ENCODE data around the gene LAMC3. TPM values are rescaled to one million over a fixed set of nuclear protein-coding genes. Genes with fewer than 3 reads are reported as not detected.
"Not testable (repeated sequence)": the region's sequence is repeated elsewhere in the genome, so short reads cannot be mapped to it uniquely, and the experiment has no call there.

LAMC3 gene
- total RNA-seq, 1 donor from 2014 or later: 0.03 TPM

- DNase-seq (no peak), ATAC-seq (ENCODE audit: poor library complexity) (no peak)
- intact Hi-C loops (cut with DNase I): no loop called here
These were observed 19.1 kb upstream of the LAMC3 start for GRCh38 chr9:130989891-130990290.

DNA sequence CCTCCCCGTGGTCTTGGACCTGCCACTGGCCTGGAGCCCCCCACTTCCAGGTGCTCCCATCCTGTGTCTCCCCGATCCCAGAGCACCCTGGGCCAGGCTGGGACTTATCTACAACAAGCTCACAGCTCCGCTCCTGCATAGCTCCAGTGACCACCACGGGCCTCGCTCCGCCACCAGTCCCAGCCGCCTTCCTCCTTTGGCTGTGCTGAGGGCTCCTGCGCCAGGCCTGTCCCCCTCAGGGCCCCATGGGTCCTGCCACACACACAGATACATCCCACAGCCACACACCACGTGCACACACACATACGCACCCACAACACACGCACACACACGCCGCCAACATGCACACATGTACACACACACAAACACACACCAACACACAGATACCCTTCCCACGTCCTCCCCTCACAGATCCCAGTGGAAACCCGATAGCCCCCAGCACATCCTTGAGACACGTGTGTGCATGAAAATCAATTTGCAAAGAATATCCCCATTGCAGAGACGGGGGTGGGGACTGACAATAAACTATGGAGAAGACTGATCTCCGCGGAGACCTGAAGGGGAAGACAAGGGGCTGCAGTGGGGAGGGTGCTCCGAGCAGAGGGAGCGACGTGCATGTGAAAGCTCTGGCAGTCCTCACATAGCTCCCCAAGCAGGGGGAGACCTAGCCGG, 18.5 kb upstream of the LAMC3 start:
- DNase-seq (no peak), ATAC-seq (ENCODE audit: poor library complexity) (no peak)
- intact Hi-C loops (cut with DNase I): no loop called here

DNA sequence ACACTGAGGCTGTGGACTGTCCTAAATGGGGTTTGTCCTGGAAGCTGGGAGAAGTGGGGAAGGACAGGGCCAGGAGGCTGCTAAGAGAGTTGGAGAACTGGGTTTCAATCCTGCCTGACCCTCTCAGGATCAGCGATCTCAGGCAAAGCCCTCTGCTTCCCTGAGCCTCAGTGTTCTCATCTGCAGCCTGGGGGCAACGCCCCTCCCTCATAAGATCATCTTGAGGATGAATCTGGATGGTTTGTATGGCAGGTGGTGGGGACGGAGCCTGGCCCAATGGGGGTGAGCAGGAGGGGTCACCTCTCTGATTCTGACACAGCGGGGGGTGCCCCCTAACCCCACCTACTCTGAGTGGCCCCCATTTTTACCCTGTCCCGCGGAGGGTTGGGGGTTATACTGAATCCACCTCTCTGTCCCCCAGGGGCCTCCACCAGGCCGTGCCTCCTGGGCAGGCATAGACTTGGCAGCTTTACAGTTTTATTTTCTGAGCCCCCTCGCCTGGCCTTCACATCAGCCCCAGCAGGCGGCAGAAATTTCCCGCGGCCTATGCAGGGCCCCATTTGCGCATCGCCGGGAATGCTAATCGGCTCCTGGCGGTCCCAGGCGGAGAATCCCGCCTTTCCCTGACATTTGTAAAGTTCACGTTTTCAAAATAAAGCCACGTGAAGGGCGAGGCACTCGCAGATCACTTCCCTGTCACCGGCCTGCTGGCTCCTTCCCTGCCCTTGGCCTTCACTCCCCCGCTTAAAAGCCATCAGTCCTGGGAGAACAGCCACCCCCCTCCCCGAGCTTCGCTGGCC, 17.8 kb upstream of the LAMC3 start:
- intact Hi-C loops (cut with DNase I): no loop called here
- DNase-seq: no peak

GRCh38 chr9:130991778-130992681, 16.9 kb upstream of the LAMC3 start:
- intact Hi-C loops (cut with DNase I): no loop called here

More for the DNA sequence above, 17.8 kb upstream of the LAMC3 start:
- no peak for ATAC-seq (ENCODE audit: poor library complexity)

DNA sequence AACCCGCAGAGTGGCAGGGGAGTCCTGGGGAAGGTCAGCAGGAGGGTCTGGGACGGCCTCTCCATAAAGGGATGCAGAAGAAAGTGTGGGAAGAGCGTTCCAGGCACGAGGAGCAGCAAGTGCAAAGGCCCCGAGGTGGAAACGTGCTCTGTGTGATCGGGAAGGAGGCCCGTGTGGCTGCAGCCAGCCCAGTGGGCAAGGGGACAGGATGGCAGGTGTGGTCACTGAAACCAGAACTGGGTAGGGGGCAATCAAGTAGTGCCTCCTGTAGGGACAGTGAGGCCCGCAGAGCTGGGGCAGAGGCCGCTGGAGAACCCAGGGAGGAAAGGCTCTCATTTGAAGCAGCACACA, 16.3 kb upstream of the LAMC3 start:
- DNase-seq: no peak
- intact Hi-C loops (cut with DNase I): no loop called here
- ATAC-seq (ENCODE audit: poor library complexity): no peak

More at GRCh38 chr9:130991778-130992681, 16.9 kb upstream of the LAMC3 start:
- ATAC-seq (ENCODE audit: poor library complexity) (no peak), DNase-seq (no peak)

DNA sequence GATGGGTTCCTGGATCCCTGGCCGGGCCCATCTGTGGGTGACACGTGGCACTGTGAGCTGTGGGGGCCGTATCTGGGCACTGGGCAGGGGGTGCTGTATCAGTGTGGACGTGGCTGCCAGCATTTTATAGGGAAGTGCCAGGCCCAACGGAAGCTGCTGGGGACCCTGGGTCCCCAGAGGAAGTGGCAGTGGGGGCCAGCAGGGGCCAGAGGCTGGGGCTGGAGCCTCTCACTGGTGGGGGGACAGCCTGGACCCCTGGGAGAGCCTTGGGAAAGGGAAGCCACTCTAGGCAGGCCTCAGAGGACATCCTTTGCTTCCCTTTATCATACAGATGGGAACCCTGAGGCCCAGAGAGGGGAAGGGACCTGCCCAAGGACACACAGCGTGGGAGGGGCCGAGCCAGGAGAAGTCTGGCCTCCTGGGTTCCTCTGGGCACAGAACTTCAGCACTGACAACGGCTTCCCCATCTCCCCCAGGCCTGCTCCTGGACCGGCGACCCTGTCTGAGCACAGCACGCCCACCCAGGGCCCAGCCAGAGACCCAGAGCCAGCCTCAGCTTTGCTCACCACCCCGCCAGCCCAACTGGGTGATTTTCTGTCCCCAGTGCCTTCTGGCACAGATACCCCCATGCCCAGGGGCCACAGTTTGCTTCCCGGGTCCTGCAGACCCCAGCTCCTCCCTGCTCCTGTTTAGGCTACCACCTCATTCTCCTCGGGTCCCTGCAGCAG, 15.5 kb upstream of the LAMC3 start:
- DNase-seq (no peak), ATAC-seq (ENCODE audit: poor library complexity) (no peak)
- intact Hi-C loops (cut with DNase I): no loop called here

- DNase-seq: no peak
- intact Hi-C loops (cut with DNase I): loop anchor here (5.0 kb wide), 2 partner anchors 127 to 292 kb away; no protein-coding TSS in a partner anchor
- no peak for ATAC-seq (ENCODE audit: poor library complexity)
These were observed 14.6 kb upstream of the LAMC3 start for GRCh38 chr9:130994135-130995085.

- intact Hi-C loops (cut with DNase I): loop anchor here (5.0 kb wide), 2 partner anchors 128 to 293 kb away; no protein-coding TSS in a partner anchor
- DNase-seq (peak; percentile 60), ATAC-seq (ENCODE audit: poor library complexity) (peak; percentile 35)
These were observed 13.6 kb upstream of the LAMC3 start for GRCh38 chr9:130995086-130996011.

DNA sequence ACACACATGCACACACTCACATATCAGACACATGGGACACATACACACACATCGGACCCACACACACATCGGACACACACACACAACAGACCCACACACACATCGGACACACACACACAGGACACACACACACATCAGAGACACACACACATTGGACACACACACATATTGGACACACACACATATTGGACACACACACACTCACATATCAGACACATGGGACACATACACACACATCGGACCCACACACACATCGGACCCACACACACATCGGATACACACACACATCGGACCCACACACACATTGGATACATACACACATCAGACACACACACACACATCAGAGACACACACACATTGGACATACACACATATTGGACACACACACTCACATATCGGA, 12.8 kb upstream of the LAMC3 start:
- ATAC-seq (ENCODE audit: poor library complexity) (no peak), DNase-seq (no peak)
- intact Hi-C loops (cut with DNase I): loop anchor here (5.0 kb wide), 2 partner anchors 129 to 294 kb away; no protein-coding TSS in a partner anchor

DNA sequence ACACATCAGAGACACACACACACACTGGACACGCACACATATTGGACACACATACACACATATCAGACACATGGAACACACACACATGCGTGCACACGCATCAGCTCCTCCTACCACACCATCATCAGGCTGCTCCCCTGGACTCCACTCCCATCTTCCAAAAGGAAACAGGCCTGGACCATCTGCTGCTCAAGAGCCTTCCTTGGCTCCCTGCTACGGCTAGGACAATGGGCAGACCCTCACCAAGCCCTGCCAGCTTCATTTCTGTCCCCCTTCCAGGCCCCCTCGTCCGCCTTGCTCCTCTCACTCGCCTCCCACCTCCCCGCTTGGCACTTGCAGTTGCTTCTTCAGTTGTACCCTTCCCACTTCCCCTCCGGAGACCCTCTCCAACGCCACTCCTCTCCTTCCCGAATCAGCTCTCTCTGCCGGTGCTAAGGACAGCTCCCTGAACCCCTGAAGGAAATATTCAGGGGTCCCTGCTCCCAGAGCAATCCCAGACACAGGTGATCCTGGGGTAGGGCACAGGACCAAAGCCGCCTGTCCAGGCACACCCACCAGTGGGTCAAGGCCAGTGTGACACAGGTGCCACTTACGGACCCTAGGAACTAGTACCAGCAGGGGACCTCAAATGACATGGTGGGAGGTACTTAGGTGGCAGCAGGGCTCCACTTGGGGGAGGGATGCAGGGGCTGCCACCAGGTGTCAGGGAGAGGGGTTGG, 12.1 kb upstream of the LAMC3 start:
- no peak for ATAC-seq (ENCODE audit: poor library complexity)
- intact Hi-C loops (cut with DNase I): loop anchor here (5.0 kb wide), 2 partner anchors 130 to 295 kb away; no protein-coding TSS in a partner anchor
- no peak for DNase-seq

- ATAC-seq (ENCODE audit: poor library complexity) (no peak), DNase-seq (no peak)
- intact Hi-C loops (cut with DNase I): loop anchor here (5.0 kb wide), 2 partner anchors 130 to 295 kb away; no protein-coding TSS in a partner anchor
These were observed 11.6 kb upstream of the LAMC3 start for GRCh38 chr9:130997395-130997684.

- intact Hi-C loops (cut with DNase I): loop anchor here (5.0 kb wide), 2 partner anchors 131 to 296 kb away; no protein-coding TSS in a partner anchor
- ATAC-seq (ENCODE audit: poor library complexity) (peak; percentile 92), DNase-seq (peak; percentile 82)
These were observed 10.9 kb upstream of the LAMC3 start for GRCh38 chr9:130997925-130998596.

DNA sequence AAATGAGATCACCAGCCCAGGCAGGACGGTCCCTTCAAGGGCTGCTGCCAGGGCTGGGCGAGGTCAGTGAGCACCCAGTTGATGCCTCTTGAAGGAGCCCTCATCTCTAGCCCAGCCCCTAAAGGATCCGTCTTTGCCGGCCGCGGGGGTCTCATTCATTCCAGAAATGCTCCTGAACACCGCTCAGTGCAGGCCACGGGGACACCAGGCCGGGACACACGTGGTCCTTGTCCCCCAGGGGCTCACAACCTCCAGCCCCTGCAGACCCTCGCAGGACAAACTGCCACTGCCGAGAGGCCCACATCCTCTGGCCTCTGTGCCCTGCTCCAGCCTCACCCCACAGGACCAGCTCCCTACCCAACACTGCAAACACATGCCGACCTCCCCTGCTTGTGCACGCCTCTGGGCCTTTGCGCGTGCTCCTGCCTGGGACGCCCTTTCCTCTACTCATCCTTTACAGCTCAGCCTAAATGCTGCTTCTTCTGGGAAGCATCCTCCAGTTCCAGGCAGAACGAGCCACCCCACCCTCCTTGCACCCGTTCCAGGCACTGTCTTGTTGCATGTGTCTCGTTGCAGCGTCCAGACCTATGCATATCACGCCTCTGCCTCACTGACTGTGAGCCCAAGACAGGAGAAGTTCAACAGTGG, 10.3 kb upstream of the LAMC3 start:
- DNase-seq (no peak), ATAC-seq (ENCODE audit: poor library complexity) (no peak)
- intact Hi-C loops (cut with DNase I): loop anchor here (5.0 kb wide), 2 partner anchors 131 to 296 kb away; no protein-coding TSS in a partner anchor

DNA sequence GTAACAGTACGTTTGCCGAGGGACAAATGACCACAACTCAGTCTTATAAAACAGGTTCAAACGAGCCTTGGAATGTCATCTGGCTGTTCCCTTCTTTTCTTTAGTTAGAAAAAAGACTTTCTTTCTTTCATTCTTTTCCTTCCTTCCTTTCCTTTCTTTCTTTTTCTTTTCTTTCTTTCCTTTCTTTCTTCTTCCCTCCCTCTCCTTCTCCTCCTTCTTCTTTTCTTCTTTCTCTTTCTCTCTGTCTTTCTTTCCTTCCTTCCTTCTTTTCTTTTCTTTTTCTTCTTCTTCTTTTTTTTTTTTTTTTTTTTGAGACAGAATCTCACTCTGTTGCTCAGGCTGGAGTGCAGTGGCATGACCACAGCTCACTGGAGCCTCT, 9.7 kb upstream of the LAMC3 start:
- intact Hi-C loops (cut with DNase I): loop anchor here (5.0 kb wide), 2 partner anchors 132 to 297 kb away; no protein-coding TSS in a partner anchor
- ATAC-seq (ENCODE audit: poor library complexity) (no peak), DNase-seq (no peak)

GRCh38 chr9:131000526-131000925, 8.4 kb upstream of the LAMC3 start:
- intact Hi-C loops (cut with DNase I); DNase-seq; ATAC-seq (ENCODE audit: poor library complexity): not testable (repeated sequence)

Data from Right ventricle myocardium superior (tissue), 1 donor.